Measurements from ENCODE around the gene AMOTL2.

DNA sequence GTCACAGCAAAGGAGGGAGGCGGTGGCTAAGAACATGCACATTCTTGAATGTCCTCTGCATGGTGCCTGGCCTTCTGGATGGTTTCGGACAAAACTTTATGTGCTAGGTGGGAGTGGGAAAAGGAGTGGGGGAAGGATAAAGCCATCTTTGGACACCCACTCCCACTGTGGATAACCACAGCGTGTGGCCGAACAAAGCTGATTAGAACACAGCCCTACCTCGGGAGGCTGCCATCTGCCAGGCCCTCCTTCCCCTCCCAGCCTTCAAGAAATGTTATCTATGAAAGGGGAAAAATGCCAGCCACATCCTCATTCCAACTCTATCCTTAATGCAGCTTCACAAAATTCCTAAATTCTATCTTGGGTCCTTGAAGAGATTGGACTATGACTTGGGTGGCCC lies 18.8 kb downstream of the AMOTL2 start:
- TF ChIP-seq, protein P1, sequence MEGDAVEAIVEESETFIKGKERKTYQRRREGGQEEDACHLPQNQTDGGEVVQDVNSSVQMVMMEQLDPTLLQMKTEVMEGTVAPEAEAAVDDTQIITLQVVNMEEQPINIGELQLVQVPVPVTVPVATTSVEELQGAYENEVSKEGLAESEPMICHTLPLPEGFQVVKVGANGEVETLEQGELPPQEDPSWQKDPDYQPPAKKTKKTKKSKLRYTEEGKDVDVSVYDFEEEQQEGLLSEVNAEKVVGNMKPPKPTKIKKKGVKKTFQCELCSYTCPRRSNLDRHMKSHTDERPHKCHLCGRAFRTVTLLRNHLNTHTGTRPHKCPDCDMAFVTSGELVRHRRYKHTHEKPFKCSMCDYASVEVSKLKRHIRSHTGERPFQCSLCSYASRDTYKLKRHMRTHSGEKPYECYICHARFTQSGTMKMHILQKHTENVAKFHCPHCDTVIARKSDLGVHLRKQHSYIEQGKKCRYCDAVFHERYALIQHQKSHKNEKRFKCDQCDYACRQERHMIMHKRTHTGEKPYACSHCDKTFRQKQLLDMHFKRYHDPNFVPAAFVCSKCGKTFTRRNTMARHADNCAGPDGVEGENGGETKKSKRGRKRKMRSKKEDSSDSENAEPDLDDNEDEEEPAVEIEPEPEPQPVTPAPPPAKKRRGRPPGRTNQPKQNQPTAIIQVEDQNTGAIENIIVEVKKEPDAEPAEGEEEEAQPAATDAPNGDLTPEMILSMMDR (IDR thresholded peaks at IDR 0.05; ENCODE audit: low read depth, low read length), result no peak
- no peak for TF ChIP-seq EZH2phosphoT487 (IDR thresholded peaks at IDR 0.05; ENCODE audit: low read depth)

Measured in OCI-LY3 (cell line).